GM19324 (cell line): ENCODE measurements around the gene VPS39.

Experiments
- ATAC-seq: cut with Tn5 transposase; IDR thresholded peaks from one replicate; pipeline ENCODE4 v1.9.1; 2021; ENCODE audit warnings: mild to moderate bottlenecking, moderate library complexity; ENCODE audit not compliant: unreplicated experiment, low FRiP score

Gene VPS39

GRCh38 chr15:42202653-42203052 is 5.5 kb downstream of the VPS39 start:
- no peak for ATAC-seq

DNA sequence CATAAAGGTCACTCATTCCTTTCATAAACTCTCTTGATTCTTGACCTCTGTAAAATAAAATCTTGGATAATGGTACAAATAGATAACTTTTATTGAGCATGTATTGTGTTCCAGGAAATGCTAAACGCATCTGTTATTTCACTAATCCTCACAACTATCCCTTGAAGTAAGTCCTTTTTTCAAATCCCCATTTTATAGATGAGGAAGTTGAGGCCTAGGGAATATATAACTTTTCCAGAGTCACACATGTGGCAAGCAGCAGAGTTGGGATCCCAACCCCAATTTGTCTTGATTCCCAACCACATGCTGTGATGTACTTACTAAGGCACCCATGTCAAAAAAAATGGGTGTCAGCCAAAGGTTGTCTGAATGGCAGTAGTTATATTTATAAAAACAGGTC is 6.3 kb downstream of the VPS39 start:
- no peak for ATAC-seq

DNA sequence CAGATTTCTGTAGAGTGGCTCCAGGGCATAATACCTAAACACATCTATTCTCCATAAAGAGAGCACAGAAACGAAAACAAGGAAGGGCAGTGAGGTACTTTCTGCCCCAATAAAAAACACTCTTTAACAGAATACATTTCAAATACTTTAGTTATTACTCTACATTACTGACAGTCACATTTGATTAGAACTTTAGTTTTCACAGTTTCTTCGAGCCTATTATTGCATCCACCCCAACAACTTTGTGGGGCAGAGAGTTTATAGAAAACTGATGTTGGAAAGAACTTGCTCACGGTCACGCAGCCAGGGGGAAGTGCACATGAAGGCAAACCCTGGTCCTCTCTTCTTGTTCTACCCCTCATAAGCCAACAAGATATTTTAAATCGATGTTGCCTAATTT is 9.0 kb downstream of the VPS39 start:
- no peak for ATAC-seq

DNA sequence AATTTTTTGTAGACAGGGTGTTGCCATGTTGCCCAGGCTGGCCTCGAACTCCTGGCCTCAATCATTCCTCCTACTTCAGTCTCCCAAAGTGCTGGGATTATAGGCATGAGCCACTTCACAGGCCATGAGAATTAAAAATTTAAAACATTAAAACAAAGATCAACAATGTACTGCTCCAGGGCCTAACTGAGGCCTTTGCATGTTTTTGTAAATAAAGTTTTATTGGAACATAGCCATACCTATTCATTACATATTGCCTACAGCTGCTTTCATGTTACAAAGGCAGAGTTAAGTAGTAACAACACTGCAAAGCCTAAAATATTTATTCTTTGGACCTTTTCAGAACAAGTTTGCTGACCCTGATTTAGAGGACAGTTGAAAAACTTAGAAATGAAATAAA is 9.6 kb downstream of the VPS39 start:
- ATAC-seq, result no peak

DNA sequence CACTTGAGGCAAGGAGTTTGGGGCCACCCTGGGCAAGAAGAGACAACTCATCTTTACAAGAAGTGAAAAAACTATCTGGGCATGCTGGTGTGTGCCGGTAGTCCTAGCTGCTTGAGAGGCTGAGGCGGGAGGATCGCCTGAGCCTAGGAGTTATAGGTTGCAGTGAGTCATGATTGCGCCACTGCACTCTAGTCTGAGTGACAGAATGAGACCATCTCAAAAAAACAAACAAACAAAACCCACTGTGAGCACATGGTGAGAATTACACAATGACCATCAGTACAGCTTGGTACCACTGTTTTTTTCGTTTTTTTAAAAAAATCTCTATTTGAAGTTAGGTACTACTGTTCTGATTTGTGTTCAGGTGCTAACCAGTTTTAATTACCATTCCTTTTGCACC is 13.6 kb downstream of the VPS39 start:
- ATAC-seq, result no peak

GRCh38 chr15:42193383-42193782 is 14.7 kb downstream of the VPS39 start:
- no peak for ATAC-seq

DNA sequence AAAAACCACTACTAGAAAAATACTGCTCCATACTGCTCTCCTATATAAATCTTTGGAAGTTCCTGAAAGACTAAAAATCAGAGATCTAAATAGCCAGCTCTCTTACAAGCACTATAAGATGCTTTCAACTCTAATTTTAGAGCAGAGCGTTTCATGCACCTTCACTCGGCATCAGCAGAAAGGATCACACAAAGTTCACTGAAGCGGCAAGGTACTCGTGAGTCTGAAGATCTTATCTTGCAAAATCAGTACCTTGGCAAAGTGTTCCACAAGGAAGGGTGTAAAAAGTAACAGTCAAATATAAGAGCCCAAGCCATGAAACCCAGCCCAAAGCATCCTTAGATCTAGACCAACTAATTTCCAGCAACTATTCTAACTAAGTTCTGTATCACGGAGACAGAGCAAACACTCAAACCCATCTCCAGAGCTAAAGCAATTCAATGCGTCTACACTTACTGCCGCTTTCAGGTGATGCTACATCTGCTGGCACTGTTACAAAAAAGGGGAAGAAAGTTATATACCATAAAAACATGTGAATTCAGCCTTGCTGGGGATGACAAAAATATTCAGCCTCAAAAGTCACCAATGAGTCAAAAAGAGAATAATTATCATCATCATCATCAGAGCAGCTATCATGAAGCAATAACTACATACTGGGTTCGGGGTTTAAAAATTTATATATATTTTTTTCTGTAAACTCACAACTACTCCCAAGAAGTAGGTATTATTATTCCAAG is 16.3 kb downstream of the VPS39 start:
- no peak for ATAC-seq

DNA sequence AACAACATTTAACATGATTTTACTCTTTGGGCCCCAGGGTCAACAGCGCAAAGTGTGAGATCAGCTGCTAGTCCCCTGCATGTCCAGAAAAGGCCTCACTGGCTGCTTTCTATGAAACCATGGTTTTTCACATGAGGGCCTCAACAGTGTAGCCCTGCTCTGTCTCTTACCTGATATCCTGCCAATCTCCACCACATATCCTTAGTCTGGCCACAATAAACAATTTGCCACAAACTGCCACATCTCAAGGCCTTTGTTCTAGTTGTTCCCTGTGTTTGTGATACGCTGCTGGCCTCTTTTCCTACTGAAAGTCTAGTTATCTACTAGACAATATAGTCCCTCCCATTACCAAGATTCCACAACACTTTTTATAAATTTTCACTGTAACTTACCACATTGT is 17.7 kb downstream of the VPS39 start:
- no peak for ATAC-seq

- no peak for ATAC-seq
These were observed 22.3 kb downstream of the VPS39 start for GRCh38 chr15:42185801-42186200.

GRCh38 chr15:42184736-42185135 is 23.4 kb downstream of the VPS39 start:
- ATAC-seq, result no peak

- ATAC-seq, result no peak
These were observed 23.8 kb downstream of the VPS39 start for GRCh38 chr15:42184296-42184695.

DNA sequence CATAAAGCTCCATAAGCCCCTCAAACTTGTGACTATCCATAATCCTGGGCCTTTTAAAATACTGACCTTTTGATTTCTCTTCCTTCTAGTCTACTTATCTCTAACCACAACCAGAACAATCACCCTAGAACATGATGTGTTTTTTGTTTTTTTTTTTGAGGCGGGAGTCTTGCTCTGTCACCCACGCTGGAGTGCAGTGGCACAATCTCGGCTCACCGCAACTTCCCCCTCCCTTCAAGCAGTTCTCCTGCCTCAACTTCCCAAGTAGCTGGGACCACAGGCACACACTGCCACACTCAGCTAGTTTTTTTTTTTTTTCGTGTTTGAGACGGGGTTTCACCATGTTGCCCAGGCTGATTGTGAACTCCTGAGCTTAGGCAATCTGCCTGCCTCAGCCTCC is 25.1 kb downstream of the VPS39 start:
- ATAC-seq, result no peak

DNA sequence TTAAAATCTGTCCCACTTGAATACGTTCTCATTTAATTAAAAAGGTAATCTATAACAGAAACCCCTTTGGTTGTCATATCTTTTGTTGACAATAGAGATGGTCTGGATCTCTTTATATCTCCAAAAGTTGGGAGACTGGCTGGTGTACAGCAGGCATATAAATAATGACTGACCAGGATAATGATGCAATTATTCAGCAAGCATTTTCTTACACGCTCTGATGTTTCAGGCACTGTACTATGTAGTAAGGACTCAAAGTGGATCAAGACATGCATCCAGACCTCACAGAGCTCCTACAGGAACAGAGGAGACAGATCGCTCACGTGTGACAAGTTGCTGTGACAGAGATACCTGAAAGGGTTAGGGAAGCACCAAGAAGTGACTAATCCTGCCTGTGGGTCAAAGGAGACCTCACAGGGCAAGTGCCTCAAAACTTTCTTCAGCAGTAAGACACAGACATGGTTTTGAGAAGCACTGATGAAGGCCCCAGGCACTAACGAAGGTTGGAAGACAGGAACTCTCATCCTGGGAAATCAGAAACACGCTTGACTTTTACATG is 25.7 kb downstream of the VPS39 start:
- no peak for ATAC-seq

DNA sequence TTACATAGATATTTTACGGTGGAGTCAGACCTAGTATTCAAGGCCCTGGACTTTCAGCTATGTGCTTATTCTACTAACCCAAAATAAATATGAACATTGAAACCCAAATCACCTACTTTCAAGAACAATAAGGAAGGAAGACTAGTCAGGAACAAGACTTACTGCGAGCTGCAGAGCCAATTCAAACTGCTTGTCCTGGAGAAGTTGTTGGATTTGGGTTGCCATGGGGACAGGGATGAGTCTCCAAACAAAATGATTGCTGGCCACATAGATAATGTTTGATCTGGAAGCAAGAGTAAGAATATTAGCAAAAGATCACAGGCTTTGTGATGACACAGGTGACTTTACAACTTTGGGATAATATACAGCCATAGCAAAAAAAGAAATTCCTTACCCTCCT is 30.0 kb downstream of the VPS39 start:
- no peak for ATAC-seq

DNA sequence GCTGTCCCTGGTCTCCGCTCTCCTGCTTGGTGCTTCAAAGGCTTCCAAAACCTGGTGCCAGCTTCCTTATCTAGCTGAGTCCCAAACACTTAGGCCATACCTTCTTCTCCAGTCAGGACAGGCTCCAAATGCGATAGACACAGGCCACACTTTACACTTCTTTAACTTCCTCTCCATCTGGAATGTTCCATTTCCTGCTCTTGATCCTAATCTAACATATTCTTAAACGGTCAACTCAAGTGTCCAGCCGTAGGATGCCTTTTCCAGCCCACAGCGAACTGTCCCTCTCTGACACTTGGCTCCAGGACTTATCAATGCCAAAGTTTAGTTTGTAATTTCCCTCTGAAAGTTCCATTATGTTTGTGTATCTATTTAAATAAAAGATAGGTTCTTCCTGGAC is 32.4 kb downstream of the VPS39 start:
- ATAC-seq, result no peak

GRCh38 chr15:42172475-42172874 is 35.6 kb downstream of the VPS39 start:
- no peak for ATAC-seq

DNA sequence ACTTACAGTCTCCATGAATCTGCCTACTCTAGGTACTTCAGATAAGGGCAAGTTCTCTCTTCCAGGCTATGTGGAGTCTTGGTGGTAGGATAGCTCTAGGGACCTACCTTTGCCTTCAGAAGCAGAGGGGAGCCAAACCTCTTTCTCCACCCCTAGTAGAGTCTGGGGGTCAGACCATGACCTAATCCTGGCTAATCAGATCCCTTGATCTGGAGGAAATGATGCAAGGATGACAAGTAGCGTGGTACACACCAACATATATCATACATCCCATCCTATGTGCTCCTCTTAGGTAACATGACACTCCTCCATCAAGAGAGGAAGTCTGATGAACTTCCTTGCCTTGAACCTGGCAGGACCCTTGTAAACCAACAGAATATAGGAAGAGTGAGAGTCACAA is 36.3 kb downstream of the VPS39 start:
- no peak for ATAC-seq

GRCh38 chr15:42171122-42171521 is 37.0 kb downstream of the VPS39 start:
- no peak for ATAC-seq

- ATAC-seq, result no peak
These were observed 41.7 kb downstream of the VPS39 start for GRCh38 chr15:42166225-42166940.

DNA sequence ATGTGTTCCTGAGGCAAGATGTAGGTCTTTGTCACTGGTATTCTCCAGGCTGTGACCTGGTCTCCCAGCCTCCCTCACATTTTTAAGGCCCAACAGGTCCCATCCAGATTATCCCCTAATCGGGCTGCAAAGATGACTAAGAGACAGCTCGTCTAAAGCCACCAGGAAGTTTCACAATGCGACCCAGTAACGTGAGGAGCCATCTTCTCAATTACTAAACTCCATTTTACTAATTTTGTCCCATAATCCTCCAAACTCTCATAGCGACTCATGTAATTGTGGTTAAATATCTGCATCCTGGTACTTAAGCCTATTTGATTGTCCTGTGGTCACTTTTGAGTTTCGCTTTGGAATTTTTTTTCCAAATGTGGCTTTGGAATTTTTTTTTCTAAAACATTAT is 43.0 kb downstream of the VPS39 start:
- ATAC-seq, result no peak

DNA sequence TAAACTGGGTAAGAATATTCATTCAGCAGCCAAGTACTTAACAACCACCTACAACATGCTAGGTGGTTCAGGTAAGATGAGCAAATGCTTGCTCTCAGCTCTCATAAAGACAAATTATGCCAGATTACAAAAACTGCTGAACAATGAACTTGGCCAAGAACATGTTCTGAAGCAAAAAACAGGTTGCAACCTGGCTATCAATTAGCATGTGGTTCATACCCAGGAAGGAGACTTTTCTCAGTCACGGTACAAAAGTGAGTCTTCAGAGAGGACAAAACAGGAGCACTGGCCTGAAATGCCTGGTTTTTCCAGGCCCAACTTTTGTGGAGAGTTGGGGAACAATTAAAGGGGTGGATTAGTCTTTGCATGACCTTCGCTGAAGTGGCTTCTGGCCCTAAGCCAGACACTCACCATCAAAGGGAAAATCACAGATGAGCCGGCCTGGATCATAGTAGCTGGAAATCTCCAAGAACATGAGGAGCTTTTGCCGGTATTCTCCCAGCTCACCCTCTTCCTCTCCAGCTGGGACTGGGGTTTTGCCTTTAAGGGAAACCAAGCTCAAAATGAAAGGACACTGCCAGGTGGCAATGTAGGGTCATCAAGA is 44.1 kb downstream of the VPS39 start:
- ATAC-seq, result no peak

DNA sequence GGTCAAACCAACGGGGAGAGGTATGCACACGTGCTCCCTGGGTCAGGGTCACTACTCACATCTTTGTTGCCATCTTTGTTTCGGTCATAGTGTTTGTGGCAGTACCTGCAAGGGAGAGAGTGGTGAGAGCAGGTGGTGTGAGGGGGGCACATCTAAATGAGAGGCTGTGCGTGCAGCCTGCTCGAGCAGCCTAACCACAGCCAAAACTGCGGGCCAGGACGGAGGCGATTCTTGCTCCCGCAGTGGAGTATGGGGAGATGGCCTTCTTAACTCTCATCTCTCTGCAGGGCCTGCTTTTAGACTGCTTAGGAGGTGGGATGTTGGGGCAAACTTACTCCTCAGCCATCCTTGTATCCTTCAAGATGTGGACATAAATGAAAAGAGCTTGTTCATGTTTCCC is 44.8 kb downstream of the VPS39 start:
- ATAC-seq, result no peak
